HCT116 (cell line): ENCODE data around the gene ADAMTS13. TPM values are rescaled to one million over a fixed set of nuclear protein-coding genes. Genes with fewer than 3 reads are reported as not detected.
"Not testable (repeated sequence)": the region's sequence is repeated elsewhere in the genome, so short reads cannot be mapped to it uniquely, and the experiment has no call there.

ENCODE experiments used
- ATAC-seq: fragments of 200-7000 bp; cut with Tn5 transposase; 2 replicates; pipeline ENCODE4 v1.9.1; 2020; ENCODE audit warnings: mild to moderate bottlenecking, moderate library complexity
- BruUV-seq: library from RNA; stranded (reverse); fragments of 400-500 nt; replicated peaks from 2 replicates; lab custom pipeline; 2021; lab: Mats Ljungman, UMichigan
- CTCF ChIA-PET: fragments of 300-600 bp; sonication (Branson Sonifier 250); formaldehyde crosslinking; loops from one replicate; lab custom pipeline; 2021; ENCODE audit warnings: antibody characterized with exemption; lab: Charles Lee
- POLR2A ChIA-PET: fragments of 300-600, 350-600 bp; sonication (Branson Sonifier 250); formaldehyde crosslinking; loops from one replicate; lab custom pipeline; 2021; ENCODE audit warnings: antibody characterized with exemption; lab: Charles Lee
- RAD21 ChIA-PET, 2 experiments: fragments of 300-600 bp; sonication (Branson Sonifier 250); formaldehyde crosslinking; loops; one replicate each; lab custom pipeline; 2023; ENCODE audit warnings: low total read pairs in 2 of 2; ENCODE audit not compliant: uncharacterized antibody in 2 of 2, unreplicated experiment in 2 of 2, low non-redundant PET in 1 of 2; lab: Charles Lee
- DNase-seq: peaks from one replicate; pipeline ENCODE4 v3.0.0-alpha.2; 2010; ENCODE audit warnings: low read depth, low spot score
- H2AFZ ChIP-seq: fragments of 200-600 bp; shearing (Covaris generic), sonication (generic); 2 replicates; pipeline ENCODE4 v1.6.1; 2017; ENCODE audit warnings: low read depth, mixed run types, mixed read lengths, antibody characterized with exemption, low read length; ENCODE audit not compliant: poor library complexity, severe bottlenecking
- H3K27ac ChIP-seq: 2 replicates; pipeline ENCODE4 v1.5.1; 2012; ENCODE audit warnings: low read depth, low read length
- H3K27me3 ChIP-seq: fragments of 200-600 bp; sonication (generic); 2 replicates; pipeline ENCODE4 v1.6.1; 2016; ENCODE audit warnings: mixed run types, low read length, mixed read lengths; ENCODE audit not compliant: insufficient read depth
- H3K36me3 ChIP-seq, 2 experiments: fragments of 200-500 bp in 1 of 2; fragments of 200-600 bp in 1 of 2; sonication (Bioruptor generic) in 1 of 2; sonication (generic) in 1 of 2; 2 replicates each; pipeline versions ENCODE4 v1.5.1 to v1.6.1; 2014 to 2016; ENCODE audit warnings: low read length in 2 of 2, inconsistent platforms in 1 of 2, mixed read lengths in 1 of 2, mixed run types in 1 of 2; ENCODE audit not compliant: insufficient read depth in 2 of 2, control insufficient read depth in 1 of 2
- H3K4me1 ChIP-seq, 2 experiments: fragments of 200-600 bp in 1 of 2; sonication (generic) in 1 of 2; 2 replicates each; pipeline versions ENCODE4 v1.5.1 to v1.6.1; 2012 to 2017; ENCODE audit warnings: low read length in 2 of 2, inconsistent platforms in 1 of 2, mild to moderate bottlenecking in 1 of 2, mixed read lengths in 1 of 2, mixed run types in 1 of 2, moderate library complexity in 1 of 2; ENCODE audit not compliant: insufficient read depth in 2 of 2, control insufficient read depth in 1 of 2
- H3K4me2 ChIP-seq: fragments of 200-600 bp; sonication (generic); 2 replicates; pipeline ENCODE4 v1.6.1; 2017; ENCODE audit warnings: mixed run types, low read length, mixed read lengths
- H3K4me3 ChIP-seq, 2 experiments: fragments of 200-600 bp in 1 of 2; sonication (generic) in 1 of 2; replicated peaks in 1 of 2; 2 replicates each; pipeline ENCODE4 v1.5.1; 2011 to 2016; ENCODE audit warnings: low read length in 2 of 2, control low read depth in 1 of 2, low read depth in 1 of 2, mild to moderate bottlenecking in 1 of 2, mixed read lengths in 1 of 2, mixed run types in 1 of 2
- H3K79me2 ChIP-seq: fragments of 200-600 bp; sonication (generic); 2 replicates; pipeline ENCODE4 v1.6.1; 2017; ENCODE audit warnings: mild to moderate bottlenecking, mixed run types, low read length, moderate library complexity, mixed read lengths; ENCODE audit not compliant: insufficient read depth
- H3K9ac ChIP-seq: fragments of 200-600 bp; sonication (generic); 2 replicates; pipeline ENCODE4 v1.6.1; 2016; ENCODE audit warnings: low read length, mixed read lengths
- H3K9me2 ChIP-seq: fragments of 200-600 bp; sonication (generic), shearing (Covaris generic); 2 replicates; pipeline ENCODE4 v1.6.1; 2017; ENCODE audit warnings: mixed run types, mild to moderate bottlenecking, moderate library complexity; ENCODE audit not compliant: insufficient read depth
- H3K9me3 ChIP-seq, 2 experiments: fragments of 200-500 bp in 1 of 2; fragments of 200-600 bp in 1 of 2; sonication (Bioruptor generic) in 1 of 2; sonication (generic) in 1 of 2; 2 replicates each; pipeline ENCODE4 v1.6.1; 2014 to 2017; ENCODE audit warnings: low read length in 2 of 2, mixed read lengths in 2 of 2, inconsistent platforms in 1 of 2, low read depth in 1 of 2, mild to moderate bottlenecking in 1 of 2, mixed run types in 1 of 2, moderate library complexity in 1 of 2; ENCODE audit not compliant: control insufficient read depth in 1 of 2, insufficient read depth in 1 of 2
- H4K20me1 ChIP-seq: fragments of 200-600 bp; sonication (generic), shearing (Covaris generic); 2 replicates; pipeline ENCODE4 v1.6.1; 2017; ENCODE audit warnings: mixed run types, mild to moderate bottlenecking, moderate library complexity; ENCODE audit not compliant: insufficient read depth
- FOSL1 ChIP-seq: IDR thresholded peaks from 2 replicates; pipeline ENCODE4 v1.6.1; 2012; ENCODE audit warnings: low read depth
- POLR2AphosphoS5 ChIP-seq: IDR thresholded peaks from 2 replicates; pipeline ENCODE4 v1.6.1; 2011; ENCODE audit warnings: mild to moderate bottlenecking, low read depth, low read length, moderate library complexity
- REST ChIP-seq: IDR thresholded peaks from 2 replicates; pipeline ENCODE4 v1.6.1; 2012; ENCODE audit warnings: low read depth
- intact Hi-C: fragments of 100-400 bp; cut with micrococcal nuclease; formaldehyde crosslinking; loops from 2 replicates; pipeline ENCODE4 v1.10.0; 2022
- total RNA-seq: library from RNA; stranded (reverse); gene quantifications from one replicate; pipeline ENCODE4 v1.2.1, GENCODE V29; 2021; ENCODE audit not compliant: unreplicated experiment

ADAMTS13 gene
- total RNA-seq, 1 experiment from 2014 or later, result 9.2 TPM

GRCh38 chr9:133449760-133450159 is 27.6 kb downstream of the ADAMTS13 start:
- peak; percentile 99 for ATAC-seq
- H3K9me2 ChIP-seq, result no peaks in the 10 kb centered on the region
- no TSS peak for BruUV-seq
- H3K27ac ChIP-seq, result peak overlapping the region; percentile 49
- no peaks in the 10 kb centered on the region for H3K36me3 ChIP-seq
- peak overlapping the region; percentile 5; the same call in 1 of the 2 replicates for H3K9ac ChIP-seq
- no peaks in the 10 kb centered on the region for H3K9me3 ChIP-seq
- H2AFZ ChIP-seq, result no peak overlapping the region
- no peaks in the 10 kb centered on the region for H3K27me3 ChIP-seq
- no peak overlapping the region for H3K4me3 ChIP-seq
- CTCF ChIA-PET, result interaction anchor here (0.8 to 2.1 kb wide), 2 partner anchors 10 to 39 kb away, joined by 3 to 10 read pairs; partner anchors contain the start of gene CACFD1
- peaks cover 12 to 14% of the 10 kb centered on the region in 2 experiments for H3K4me1 ChIP-seq
- intact Hi-C loops, result no loop called here
- POLR2A ChIA-PET, result interaction anchor here (1.1 kb wide), 1 partner anchor 9 kb away, joined by 3 read pairs; no protein-coding TSS in a partner anchor
- RAD21 ChIA-PET, result interaction anchor here in 1 of 2 experiments (0.7 kb wide), 1 partner anchor 29 kb away, joined by 4 read pairs; the partner anchor contains the start of gene SLC2A6
- H4K20me1 ChIP-seq, result no peaks in the 10 kb centered on the region
- no peaks in the 10 kb centered on the region for H3K79me2 ChIP-seq
- H3K4me2 ChIP-seq, result peak overlapping the region; percentile 54
- TF ChIP-seq POLR2AphosphoS5 (0 out of 2 replicates have a peak, but pooled peaks have one; percentile 29), FOSL1 (peak; percentile 69), REST (no peak)
- DNase-seq, result peak; percentile 58

- H4K20me1 ChIP-seq, H3K27ac ChIP-seq, H3K4me2 ChIP-seq, H3K9ac ChIP-seq, CTCF ChIA-PET, RAD21 ChIA-PET, BruUV-seq, DNase-seq, H2AFZ ChIP-seq, H3K4me3 ChIP-seq, ATAC-seq, H3K27me3 ChIP-seq, H3K9me3 ChIP-seq, intact Hi-C loops, H3K79me2 ChIP-seq, H3K9me2 ChIP-seq, POLR2A ChIA-PET, H3K36me3 ChIP-seq: not testable (repeated sequence)
- H3K4me1 ChIP-seq, result peaks cover 12 to 14% of the 10 kb centered on the region in 2 experiments
These were observed 29.7 kb downstream of the ADAMTS13 start for GRCh38 chr9:133451865-133452264.
